ENCODE results near the gene SLC25A47.

Gene SLC25A47

DNA sequence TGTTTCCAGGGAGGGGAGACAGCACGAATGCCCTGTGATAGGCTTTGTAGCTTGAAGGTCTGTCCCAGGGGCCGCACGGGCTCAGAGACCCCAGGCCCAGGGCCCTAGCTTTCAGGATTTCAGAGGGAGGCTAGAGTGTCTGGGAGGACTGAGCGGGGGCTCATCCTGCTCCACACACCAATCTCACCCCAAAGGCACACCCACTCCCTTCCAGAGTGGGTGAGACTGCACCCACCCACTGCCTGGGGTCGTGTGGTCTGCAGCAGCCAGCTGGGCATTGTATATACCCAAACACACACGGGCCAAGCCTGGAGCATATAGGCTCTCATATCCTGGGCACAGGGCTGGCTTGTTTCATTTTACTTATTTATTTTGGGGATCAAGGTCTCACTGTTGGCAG lies 5.8 kb upstream of the SLC25A47 start:
- no peak overlapping the region for H3K9ac ChIP-seq (ENCODE audit: low read length in 2 of 2)
- H3K4me1 ChIP-seq (ENCODE audit: control insufficient read depth, insufficient read depth, low read length): peaks cover 4% of the 10 kb centered on the region
- H3K27me3 ChIP-seq (ENCODE audit: control insufficient read depth in 1 of 2, insufficient read depth in 2 of 2, low read length in 2 of 2): peaks cover 0 to 5% of the 10 kb centered on the region in 2 donors
- no peak overlapping the region for H3K27ac ChIP-seq (ENCODE audit: low read length)
- no peaks in the 10 kb centered on the region for H3K36me3 ChIP-seq (ENCODE audit: control insufficient read depth in 2 of 2, insufficient read depth in 2 of 2, low read length in 2 of 2)
- H3K9me3 ChIP-seq (ENCODE audit: control insufficient read depth in 2 of 2, low read length in 2 of 2): peaks cover 0 to 3% of the 10 kb centered on the region in 2 donors
- peak overlapping the region in 1 of 2 donors; percentile 69 for H3K4me3 ChIP-seq (ENCODE audit: low read length in 2 of 2)

- peak overlapping the region; percentile 45 to 69 for H3K4me3 ChIP-seq (ENCODE audit: low read length in 2 of 2)
- H3K9ac ChIP-seq (ENCODE audit: low read length in 2 of 2): peak overlapping the region; percentile 35 to 62
Measured at GRCh38 chr14:100317912-100318808, 5.0 kb upstream of the SLC25A47 start.

DNA sequence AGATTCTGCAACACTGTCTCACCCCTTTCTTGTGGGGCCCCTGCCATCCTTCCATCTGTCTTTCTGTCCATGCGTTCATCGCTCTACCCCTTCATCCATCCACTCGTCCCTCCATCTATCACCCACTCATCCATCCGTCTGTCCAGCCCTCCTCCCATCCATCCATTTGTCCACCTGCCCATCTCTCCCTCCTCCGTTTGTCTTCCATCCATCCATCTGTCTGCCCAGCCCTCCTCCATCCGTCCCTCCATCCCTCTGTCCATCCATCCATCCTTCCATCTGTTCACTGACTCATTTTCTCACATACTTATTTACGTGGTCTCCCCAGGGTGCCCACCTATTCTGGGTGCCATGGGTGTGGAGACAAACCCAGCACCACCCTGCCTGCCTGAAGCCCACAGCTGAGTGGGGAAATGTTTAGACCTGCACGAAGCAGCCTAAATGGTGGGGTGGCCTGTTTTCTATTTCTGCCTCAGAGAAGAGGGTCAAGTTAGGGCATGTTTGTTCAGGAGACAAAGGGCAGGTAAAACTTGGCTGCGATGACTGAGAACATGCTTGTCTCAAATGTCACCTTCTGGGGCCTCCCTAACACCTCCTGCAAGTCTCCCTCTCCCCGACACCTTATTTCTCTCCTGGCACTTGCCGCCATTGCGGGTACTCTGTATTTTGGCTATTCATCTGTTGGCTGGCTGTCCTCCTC lies 2.8 kb upstream of the SLC25A47 start:
- Histone ChIP-seq H3K4me3 (ENCODE audit: low read length in 2 of 2) (no peak overlapping the region), H3K9ac (ENCODE audit: low read length in 2 of 2) (no peak overlapping the region), H3K9me3 (ENCODE audit: control insufficient read depth in 2 of 2, low read length in 2 of 2) (peaks cover 0 to under 1% of the 10 kb centered on the region in 2 donors), H3K4me1 (ENCODE audit: control insufficient read depth, insufficient read depth, low read length) (peaks cover 4% of the 10 kb centered on the region), H3K36me3 (ENCODE audit: control insufficient read depth in 2 of 2, insufficient read depth in 2 of 2, low read length in 2 of 2) (no peaks in the 10 kb centered on the region), H3K27me3 (ENCODE audit: control insufficient read depth in 1 of 2, insufficient read depth in 2 of 2, low read length in 2 of 2) (no peaks in the 10 kb centered on the region), H3K27ac (ENCODE audit: low read length) (no peak overlapping the region)

More at GRCh38 chr14:100317912-100318808, 5.0 kb upstream of the SLC25A47 start:
- Histone ChIP-seq H3K27ac (ENCODE audit: low read length) (peak overlapping the region; percentile 6), H3K27me3 (ENCODE audit: control insufficient read depth in 1 of 2, insufficient read depth in 2 of 2, low read length in 2 of 2) (peaks cover 0 to 2% of the 10 kb centered on the region in 2 donors), H3K36me3 (ENCODE audit: control insufficient read depth in 2 of 2, insufficient read depth in 2 of 2, low read length in 2 of 2) (no peaks in the 10 kb centered on the region), H3K4me1 (ENCODE audit: control insufficient read depth, insufficient read depth, low read length) (peaks cover 4% of the 10 kb centered on the region), H3K9me3 (ENCODE audit: control insufficient read depth in 2 of 2, low read length in 2 of 2) (peaks cover 0 to 3% of the 10 kb centered on the region in 2 donors)

DNA sequence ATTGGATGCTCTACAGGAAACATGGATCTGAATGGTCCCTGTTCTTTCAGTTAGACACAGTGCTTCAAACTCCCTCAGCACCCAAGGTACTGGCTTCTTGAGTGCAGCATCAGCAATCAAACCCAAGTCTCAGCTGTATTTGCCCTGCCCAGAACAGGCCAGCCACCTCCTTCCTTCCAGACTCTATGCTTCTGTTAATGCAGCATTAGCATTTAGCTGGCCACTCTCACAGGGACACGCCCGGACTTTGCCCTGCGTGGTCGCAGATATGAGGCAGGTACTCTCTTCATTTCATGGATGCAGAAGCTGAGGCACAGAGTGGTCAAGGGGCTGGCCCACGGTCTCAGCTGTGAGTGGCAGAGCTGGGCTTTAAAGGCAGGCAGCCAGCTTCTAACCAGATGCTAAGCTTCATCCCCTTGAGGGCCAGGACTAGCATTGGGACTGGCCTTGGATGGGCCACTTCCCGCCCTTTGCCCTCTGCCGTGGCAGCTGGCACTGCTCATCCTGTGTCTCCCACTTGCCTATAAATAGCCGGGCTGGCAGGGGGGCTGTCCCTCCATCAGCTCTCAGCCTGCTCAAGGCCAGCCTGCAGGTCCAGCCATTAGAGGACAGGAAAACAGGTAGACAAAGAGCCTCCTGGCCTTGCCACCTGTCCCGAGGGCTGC lies 1.5 kb upstream of the SLC25A47 start:
- Histone ChIP-seq H3K36me3 (ENCODE audit: control insufficient read depth in 2 of 2, insufficient read depth in 2 of 2, low read length in 2 of 2) (no peaks in the 10 kb centered on the region), H3K9me3 (ENCODE audit: control insufficient read depth in 2 of 2, low read length in 2 of 2) (no peaks in the 10 kb centered on the region), H3K27ac (ENCODE audit: low read length) (no peak overlapping the region), H3K4me3 (ENCODE audit: low read length in 2 of 2) (no peak overlapping the region), H3K4me1 (ENCODE audit: control insufficient read depth, insufficient read depth, low read length) (peaks cover 4% of the 10 kb centered on the region), H3K9ac (ENCODE audit: low read length in 2 of 2) (no peak overlapping the region), H3K27me3 (ENCODE audit: control insufficient read depth in 1 of 2, insufficient read depth in 2 of 2, low read length in 2 of 2) (no peaks in the 10 kb centered on the region)

DNA sequence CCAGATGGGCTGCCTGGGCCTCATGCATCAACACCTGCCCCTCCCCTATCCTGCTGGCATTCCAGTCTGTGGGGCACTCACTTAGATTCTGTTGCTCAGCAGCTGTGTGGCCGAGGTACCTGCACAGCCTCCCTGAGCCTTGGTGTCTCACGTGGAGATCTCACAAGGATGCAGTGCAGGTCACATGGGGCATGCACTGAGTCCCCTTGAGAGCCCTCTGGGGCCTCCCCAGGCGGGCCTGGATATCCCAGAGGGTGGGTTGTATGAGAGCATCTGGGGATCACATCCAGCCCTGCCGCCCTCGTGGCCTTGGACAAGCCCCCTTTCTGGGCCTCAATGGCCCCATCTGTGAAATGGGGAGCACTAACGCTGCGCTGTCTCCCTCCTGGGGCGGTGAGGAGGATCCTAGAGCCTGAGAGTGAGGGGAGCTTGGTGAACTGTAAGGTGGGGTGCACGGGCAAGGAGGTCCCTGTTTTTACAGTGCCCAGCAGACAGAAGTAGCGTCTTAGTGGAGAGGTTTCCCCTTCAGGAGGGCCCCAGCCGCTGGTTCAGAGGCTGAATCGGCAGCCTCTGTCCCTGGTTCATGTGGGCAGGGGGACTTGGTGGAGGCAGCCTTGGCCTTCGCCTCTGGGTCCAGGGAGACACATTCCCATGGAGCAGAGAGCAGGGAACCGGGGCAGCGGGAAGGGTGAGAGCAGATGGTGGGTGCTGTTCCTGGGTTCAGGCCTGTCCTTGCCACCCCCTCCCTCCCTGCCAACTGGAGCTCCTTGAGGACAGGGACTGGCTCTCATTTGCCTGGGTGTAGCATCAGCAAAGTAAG lies 791 bp upstream of the SLC25A47 start:
- no peaks in the 10 kb centered on the region for H3K27me3 ChIP-seq (ENCODE audit: control insufficient read depth in 1 of 2, insufficient read depth in 2 of 2, low read length in 2 of 2)
- no peak overlapping the region for H3K9ac ChIP-seq (ENCODE audit: low read length in 2 of 2)
- no peaks in the 10 kb centered on the region for H3K36me3 ChIP-seq (ENCODE audit: control insufficient read depth in 2 of 2, insufficient read depth in 2 of 2, low read length in 2 of 2)
- peaks cover 4% of the 10 kb centered on the region for H3K4me1 ChIP-seq (ENCODE audit: control insufficient read depth, insufficient read depth, low read length)
- no peak overlapping the region for H3K4me3 ChIP-seq (ENCODE audit: low read length in 2 of 2)
- H3K27ac ChIP-seq (ENCODE audit: low read length): no peak overlapping the region
- no peaks in the 10 kb centered on the region for H3K9me3 ChIP-seq (ENCODE audit: control insufficient read depth in 2 of 2, low read length in 2 of 2)

DNA sequence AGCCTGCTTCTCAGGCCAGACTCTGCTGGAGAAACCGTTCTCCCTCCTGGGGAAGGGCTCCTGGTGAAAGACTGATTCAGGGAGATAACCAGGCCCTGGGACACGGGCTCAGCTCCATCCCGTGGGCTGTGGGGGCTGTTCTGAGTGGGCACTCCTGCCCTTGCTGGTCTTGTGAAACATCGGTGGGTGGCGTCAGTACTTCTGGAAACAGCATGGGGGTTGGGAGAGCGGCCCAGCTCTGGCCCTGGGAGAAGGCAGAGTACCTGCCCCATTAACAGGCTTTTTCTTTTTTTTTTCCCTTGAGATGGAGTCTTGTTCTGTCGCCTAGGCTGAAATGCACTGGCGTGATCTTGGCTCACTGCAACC lies 786 bp downstream of the SLC25A47 start:
- Histone ChIP-seq H3K9ac (ENCODE audit: low read length in 2 of 2) (no peak overlapping the region), H3K4me3 (ENCODE audit: low read length in 2 of 2) (no peak overlapping the region), H3K36me3 (ENCODE audit: control insufficient read depth in 2 of 2, insufficient read depth in 2 of 2, low read length in 2 of 2) (no peaks in the 10 kb centered on the region), H3K27ac (ENCODE audit: low read length) (no peak overlapping the region), H3K4me1 (ENCODE audit: control insufficient read depth, insufficient read depth, low read length) (no peaks in the 10 kb centered on the region), H3K27me3 (ENCODE audit: control insufficient read depth in 1 of 2, insufficient read depth in 2 of 2, low read length in 2 of 2) (no peaks in the 10 kb centered on the region), H3K9me3 (ENCODE audit: control insufficient read depth in 2 of 2, low read length in 2 of 2) (no peaks in the 10 kb centered on the region)

DNA sequence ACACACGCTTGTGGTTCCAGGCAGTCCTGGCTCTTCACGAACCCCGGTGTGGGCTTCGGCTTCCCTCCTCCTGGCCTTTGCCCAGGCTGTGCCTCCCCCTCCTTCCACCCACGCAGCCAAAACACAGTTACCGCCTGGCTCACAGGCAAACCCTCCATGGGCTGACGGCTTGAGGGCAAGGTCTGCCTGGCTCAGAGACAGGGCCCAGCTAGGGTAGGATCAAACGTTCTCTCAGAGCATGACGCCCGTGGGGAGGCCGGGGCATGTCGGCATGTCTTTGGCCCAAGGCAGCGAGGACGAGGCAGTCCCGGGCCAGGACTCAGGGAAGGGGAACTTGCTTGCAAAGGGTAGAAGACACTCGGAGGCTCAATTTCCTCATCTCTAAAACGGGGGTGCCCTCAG lies 2.1 kb downstream of the SLC25A47 start:
- no peaks in the 10 kb centered on the region for H3K36me3 ChIP-seq (ENCODE audit: control insufficient read depth in 2 of 2, insufficient read depth in 2 of 2, low read length in 2 of 2)
- H3K4me1 ChIP-seq (ENCODE audit: control insufficient read depth, insufficient read depth, low read length): no peaks in the 10 kb centered on the region
- no peaks in the 10 kb centered on the region for H3K27me3 ChIP-seq (ENCODE audit: control insufficient read depth in 1 of 2, insufficient read depth in 2 of 2, low read length in 2 of 2)
- H3K4me3 ChIP-seq (ENCODE audit: low read length in 2 of 2): no peak overlapping the region
- no peaks in the 10 kb centered on the region for H3K9me3 ChIP-seq (ENCODE audit: control insufficient read depth in 2 of 2, low read length in 2 of 2)
- H3K9ac ChIP-seq (ENCODE audit: low read length in 2 of 2): no peak overlapping the region
- no peak overlapping the region for H3K27ac ChIP-seq (ENCODE audit: low read length)

- no peaks in the 10 kb centered on the region for H3K9me3 ChIP-seq (ENCODE audit: control insufficient read depth in 2 of 2, low read length in 2 of 2)
- H3K4me1 ChIP-seq (ENCODE audit: control insufficient read depth, insufficient read depth, low read length): no peaks in the 10 kb centered on the region
- no peaks in the 10 kb centered on the region for H3K27me3 ChIP-seq (ENCODE audit: control insufficient read depth in 1 of 2, insufficient read depth in 2 of 2, low read length in 2 of 2)
- H3K27ac ChIP-seq (ENCODE audit: low read length): no peak overlapping the region
- no peak overlapping the region for H3K9ac ChIP-seq (ENCODE audit: low read length in 2 of 2)
- no peaks in the 10 kb centered on the region for H3K36me3 ChIP-seq (ENCODE audit: control insufficient read depth in 2 of 2, insufficient read depth in 2 of 2, low read length in 2 of 2)
- H3K4me3 ChIP-seq (ENCODE audit: low read length in 2 of 2): no peak overlapping the region
Measured at GRCh38 chr14:100325958-100326357, 2.8 kb downstream of the SLC25A47 start.

- Histone ChIP-seq H3K27ac (ENCODE audit: low read length) (no peak overlapping the region), H3K27me3 (ENCODE audit: control insufficient read depth in 1 of 2, insufficient read depth in 2 of 2, low read length in 2 of 2) (no peaks in the 10 kb centered on the region), H3K9ac (ENCODE audit: low read length in 2 of 2) (no peak overlapping the region), H3K36me3 (ENCODE audit: control insufficient read depth in 2 of 2, insufficient read depth in 2 of 2, low read length in 2 of 2) (no peaks in the 10 kb centered on the region), H3K4me1 (ENCODE audit: control insufficient read depth, insufficient read depth, low read length) (no peaks in the 10 kb centered on the region), H3K9me3 (ENCODE audit: control insufficient read depth in 2 of 2, low read length in 2 of 2) (no peaks in the 10 kb centered on the region), H3K4me3 (ENCODE audit: low read length in 2 of 2) (no peak overlapping the region)
Measured at GRCh38 chr14:100327128-100327527, 4.0 kb downstream of the SLC25A47 start.

GRCh38 chr14:100328495-100329163 lies 5.5 kb downstream of the SLC25A47 start:
- Histone ChIP-seq H3K9ac (ENCODE audit: low read length in 2 of 2) (no peak overlapping the region), H3K27me3 (ENCODE audit: control insufficient read depth in 1 of 2, insufficient read depth in 2 of 2, low read length in 2 of 2) (no peaks in the 10 kb centered on the region), H3K27ac (ENCODE audit: low read length) (no peak overlapping the region), H3K4me3 (ENCODE audit: low read length in 2 of 2) (no peak overlapping the region), H3K9me3 (ENCODE audit: control insufficient read depth in 2 of 2, low read length in 2 of 2) (no peaks in the 10 kb centered on the region), H3K4me1 (ENCODE audit: control insufficient read depth, insufficient read depth, low read length) (no peaks in the 10 kb centered on the region), H3K36me3 (ENCODE audit: control insufficient read depth in 2 of 2, insufficient read depth in 2 of 2, low read length in 2 of 2) (peaks cover under 1 to 2% of the 10 kb centered on the region in 2 donors)

All from stomach smooth muscle (tissue), 2 donors.